Rectal smooth muscle tissue (tissue), 1 donor: ENCODE data around the gene DUSP1.
"Not testable (repeated sequence)": the region's sequence is repeated elsewhere in the genome, so short reads cannot be mapped to it uniquely, and the experiment has no call there.

Experiments used
- H3K27ac ChIP-seq: one replicate; pipeline ENCODE4 v1.7.0; 2013; ENCODE audit warnings: low read depth, low read length, inconsistent platforms
- H3K27me3 ChIP-seq: one replicate; pipeline ENCODE4 v1.7.0; 2013; ENCODE audit warnings: low read length; ENCODE audit not compliant: control insufficient read depth, insufficient read depth
- H3K36me3 ChIP-seq: one replicate; pipeline ENCODE4 v1.7.0; 2013; ENCODE audit warnings: low read length; ENCODE audit not compliant: control insufficient read depth, insufficient read depth
- H3K4me1 ChIP-seq: one replicate; pipeline ENCODE4 v1.7.0; 2013; ENCODE audit warnings: low read length; ENCODE audit not compliant: control insufficient read depth, insufficient read depth
- H3K4me3 ChIP-seq: one replicate; pipeline ENCODE4 v1.7.0; 2013; ENCODE audit warnings: low read length
- H3K9ac ChIP-seq: one replicate; pipeline ENCODE4 v1.7.0; 2013; ENCODE audit warnings: low read length

The DUSP1 gene

DNA sequence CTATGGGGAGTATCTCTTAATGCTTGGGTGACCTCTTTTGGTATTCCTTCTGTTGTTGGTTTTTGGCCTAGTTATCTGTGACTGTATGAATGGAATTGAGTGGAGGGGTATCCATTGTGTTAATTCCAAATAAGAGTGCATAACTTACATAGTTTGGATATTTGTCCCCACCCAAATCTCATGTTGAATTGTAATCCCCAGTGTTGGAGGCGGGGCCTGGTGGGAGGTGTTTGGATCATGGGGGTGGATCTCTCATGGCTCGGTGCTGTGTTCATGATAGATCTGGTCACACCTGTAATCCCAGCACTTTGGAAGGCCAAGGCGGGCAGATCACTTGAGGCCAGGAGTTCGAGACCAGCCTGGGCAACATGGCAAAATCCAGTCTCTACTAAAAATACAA is 13.2 kb upstream of the DUSP1 start:
- not testable (repeated sequence) for H3K36me3 ChIP-seq, H3K4me3 ChIP-seq, H3K27ac ChIP-seq, H3K9ac ChIP-seq, H3K27me3 ChIP-seq, H3K4me1 ChIP-seq

DNA sequence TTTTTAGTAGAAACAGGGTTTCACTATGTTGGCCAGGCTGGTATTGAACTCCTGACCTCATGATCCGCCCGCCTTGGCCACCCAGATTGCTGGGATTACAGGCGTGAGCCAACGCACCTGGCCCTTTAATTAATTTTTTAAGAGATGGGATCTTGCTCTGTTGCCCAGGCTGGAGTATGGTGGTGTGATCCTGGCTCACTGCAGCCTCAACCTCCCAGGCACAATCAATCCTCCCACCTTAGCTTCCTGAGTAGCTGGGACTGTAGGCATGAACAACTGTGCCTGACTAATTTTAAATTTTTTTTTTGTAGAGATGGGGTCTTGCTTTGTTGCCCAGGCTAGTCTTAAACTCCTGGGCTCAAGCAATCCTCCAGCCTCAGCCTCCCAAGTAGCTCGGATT is 12.3 kb upstream of the DUSP1 start:
- not testable (repeated sequence) for H3K9ac ChIP-seq

DNA sequence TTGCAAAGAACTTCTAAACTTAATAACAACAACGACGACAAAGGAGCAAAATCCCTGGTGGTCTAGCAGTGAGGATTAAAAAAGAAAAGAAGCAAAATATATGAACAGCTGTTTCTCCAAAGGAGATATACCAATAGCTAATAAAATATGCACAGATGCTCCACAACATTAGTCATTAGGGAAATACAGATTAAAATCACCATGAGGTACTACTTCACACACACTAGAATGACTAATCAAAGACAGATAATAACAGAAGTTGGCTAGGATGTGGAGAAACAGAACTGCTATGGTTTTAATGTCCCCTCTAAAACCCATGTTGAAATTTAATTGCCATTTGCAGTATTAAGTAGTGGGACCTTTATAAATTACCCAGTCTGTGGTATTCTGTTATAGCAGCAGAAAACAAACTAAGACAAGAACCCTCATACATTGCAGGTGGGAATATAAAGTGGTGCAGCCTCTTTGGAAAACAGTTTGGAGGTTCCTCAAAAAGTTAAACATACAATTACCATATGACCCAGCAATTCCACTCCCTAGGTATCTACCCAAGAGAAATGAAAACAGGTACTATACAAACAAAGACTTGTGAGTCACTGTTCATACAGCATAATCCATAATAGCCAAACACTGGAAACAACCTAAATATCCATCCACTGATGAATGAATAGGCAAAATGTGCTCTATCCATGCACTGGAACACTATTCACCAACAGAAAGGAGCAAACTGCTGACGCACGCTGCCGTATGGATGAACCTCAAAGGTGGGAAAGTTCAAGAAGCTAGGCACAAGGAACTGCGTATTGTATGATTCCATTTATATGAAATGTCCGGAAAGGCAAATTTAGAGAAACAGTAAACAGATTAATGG is 11.4 kb upstream of the DUSP1 start:
- no peak overlapping the region for H3K9ac ChIP-seq
- no peak overlapping the region for H3K4me3 ChIP-seq
- no peaks in the 10 kb centered on the region for H3K36me3 ChIP-seq
- no peak overlapping the region for H3K27ac ChIP-seq
- H3K4me1 ChIP-seq: peaks cover 3% of the 10 kb centered on the region
- no peaks in the 10 kb centered on the region for H3K27me3 ChIP-seq

More for the DNA sequence above, 12.3 kb upstream of the DUSP1 start:
- not testable (repeated sequence) for H3K27ac ChIP-seq, H3K4me1 ChIP-seq, H3K36me3 ChIP-seq, H3K27me3 ChIP-seq, H3K4me3 ChIP-seq

DNA sequence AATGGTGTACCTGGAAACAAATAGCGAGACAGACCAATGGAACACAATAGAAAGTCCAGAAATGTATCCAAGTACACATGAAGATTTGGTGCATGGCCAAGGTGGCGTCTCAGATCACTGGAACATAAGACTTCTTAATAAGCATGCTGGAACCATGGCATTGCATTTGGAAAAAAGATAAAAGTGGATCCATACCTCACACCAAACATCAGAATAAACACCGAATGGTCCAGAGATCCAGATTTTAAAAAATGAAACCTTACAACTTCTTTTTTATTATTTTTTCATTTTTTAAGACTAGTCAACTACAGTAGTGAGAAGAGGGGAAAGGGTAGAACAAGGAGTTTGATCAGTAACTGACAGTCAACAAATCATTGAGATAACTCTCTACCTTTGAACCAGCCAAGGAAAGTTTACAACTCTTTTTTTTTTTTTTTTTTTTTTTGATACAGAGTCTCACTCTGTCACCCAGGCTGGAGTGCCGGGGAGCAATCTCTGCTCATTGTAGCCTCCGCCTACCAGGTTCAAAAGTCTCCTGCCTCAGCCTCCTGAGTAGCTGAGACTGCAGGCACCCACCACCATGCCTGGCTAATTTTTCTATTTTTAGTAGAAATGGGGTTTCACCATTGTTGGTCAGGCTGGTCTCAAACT is 8.8 kb upstream of the DUSP1 start:
- H3K36me3 ChIP-seq: no peaks in the 10 kb centered on the region
- H3K4me1 ChIP-seq: peaks cover 3% of the 10 kb centered on the region
- no peaks in the 10 kb centered on the region for H3K27me3 ChIP-seq
- H3K27ac ChIP-seq: no peak overlapping the region
- H3K4me3 ChIP-seq: no peak overlapping the region
- no peak overlapping the region for H3K9ac ChIP-seq

DNA sequence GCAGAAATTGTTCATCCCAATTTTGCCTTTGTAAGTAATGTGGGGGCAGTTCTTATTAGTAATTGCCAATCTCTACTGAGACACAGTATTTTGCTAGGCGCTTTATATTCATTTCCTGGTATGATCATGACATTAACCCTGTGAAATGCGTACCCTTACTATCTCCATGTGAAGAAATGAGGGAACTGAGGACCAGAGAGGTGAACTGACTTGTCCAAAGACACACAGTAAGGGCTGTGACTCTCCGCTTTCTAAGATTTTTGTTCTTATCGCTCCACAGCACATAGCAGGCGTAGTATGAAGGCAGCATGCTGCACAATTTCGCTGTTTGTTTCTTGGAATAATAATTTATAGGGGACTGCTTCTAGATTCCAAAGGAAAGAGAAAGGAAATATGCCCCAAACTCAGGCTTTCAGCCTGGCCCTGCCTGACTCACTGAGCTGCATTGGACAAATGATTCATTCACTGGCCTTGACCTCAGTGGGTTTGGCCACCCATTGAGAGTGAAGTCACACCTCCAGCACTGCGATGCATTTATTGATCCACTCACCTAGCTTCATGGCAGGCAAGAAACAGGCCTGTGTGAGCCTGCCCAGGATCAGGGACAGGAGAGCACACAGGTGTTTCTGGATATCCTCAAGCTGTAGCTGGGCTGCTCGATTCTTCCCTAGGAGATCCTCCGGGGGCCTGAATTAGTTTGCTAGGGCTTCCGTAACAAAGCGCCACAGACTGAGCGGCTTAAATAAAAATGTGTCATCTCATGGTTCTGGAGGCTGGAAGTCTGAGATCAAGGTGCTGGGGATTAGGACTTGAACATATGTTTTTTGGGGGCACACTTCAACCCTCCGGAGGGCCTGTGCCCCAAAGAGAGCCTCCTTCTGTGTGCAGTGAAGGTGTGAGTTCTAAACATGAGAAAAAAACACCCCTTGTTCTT is 7.2 kb upstream of the DUSP1 start:
- H3K4me1 ChIP-seq: peaks cover 6% of the 10 kb centered on the region
- no peaks in the 10 kb centered on the region for H3K36me3 ChIP-seq
- H3K27me3 ChIP-seq: no peaks in the 10 kb centered on the region
- no peak overlapping the region for H3K4me3 ChIP-seq
- H3K9ac ChIP-seq: peak overlapping the region; percentile 39
- H3K27ac ChIP-seq: peak overlapping the region; percentile 82

DNA sequence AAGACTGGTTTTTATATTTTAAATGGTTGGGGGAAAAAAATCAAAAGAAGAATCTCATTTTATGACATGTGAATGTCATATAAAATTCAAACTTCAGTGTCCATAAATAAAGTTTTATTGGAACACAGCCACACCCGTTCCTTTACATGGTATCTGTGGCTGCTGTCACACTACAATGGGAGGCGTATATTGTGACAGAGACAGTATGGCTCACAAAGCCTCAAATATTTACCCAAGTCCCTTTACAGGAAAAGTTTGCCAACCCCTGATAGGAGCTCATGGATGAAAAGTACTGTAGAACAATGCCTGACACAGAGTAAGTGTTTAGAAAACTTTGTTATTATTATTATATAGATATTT is 5.2 kb upstream of the DUSP1 start:
- Histone ChIP-seq H3K9ac (no peak overlapping the region), H3K4me1 (peaks cover 20% of the 10 kb centered on the region), H3K27me3 (no peaks in the 10 kb centered on the region), H3K4me3 (no peak overlapping the region), H3K27ac (peak overlapping the region; percentile 38), H3K36me3 (no peaks in the 10 kb centered on the region)

DNA sequence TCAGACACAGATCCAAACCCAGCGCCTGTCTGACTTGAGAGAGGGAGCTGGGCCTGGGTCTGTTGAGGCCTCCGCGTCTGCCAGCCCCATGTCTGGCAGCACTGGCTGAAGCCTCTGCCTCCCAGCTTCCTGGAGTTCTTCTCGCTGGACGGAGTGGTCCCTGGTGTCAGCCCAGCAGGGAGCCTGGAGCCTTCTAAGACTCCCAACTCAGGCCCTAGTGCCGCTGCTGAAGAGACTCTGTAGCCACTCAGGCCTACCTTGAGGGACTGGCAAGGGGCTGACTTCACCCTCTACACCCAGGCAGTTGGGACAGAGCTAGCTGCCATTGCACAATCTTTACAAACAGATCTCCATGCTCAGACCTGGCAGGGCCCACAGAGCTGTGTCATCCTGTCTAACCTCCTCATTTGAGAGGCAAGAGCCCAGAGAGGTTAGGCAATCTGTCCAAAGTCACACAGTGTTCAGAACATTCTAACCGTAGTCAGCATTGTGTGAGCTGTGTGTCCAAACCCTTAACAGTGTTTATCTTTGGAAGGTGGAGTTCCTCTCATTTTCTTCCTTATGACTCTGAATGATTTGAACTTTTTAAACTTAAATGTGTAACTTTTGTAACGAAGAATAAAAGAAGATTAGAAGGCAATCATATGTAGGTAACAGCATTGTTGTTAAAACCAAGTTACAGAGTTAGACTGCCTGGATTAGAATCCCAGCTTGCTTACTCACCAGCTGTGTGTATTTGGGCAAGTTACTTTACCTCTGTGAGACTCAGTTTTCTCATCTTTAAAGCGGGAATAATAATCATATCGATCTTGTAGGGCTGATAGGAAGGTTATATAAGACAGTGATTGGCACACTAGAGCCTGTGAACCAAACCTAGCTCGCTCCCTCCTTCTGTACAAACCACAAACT is 4.6 kb upstream of the DUSP1 start:
- H3K4me1 ChIP-seq: peaks cover 20% of the 10 kb centered on the region
- no peak overlapping the region for H3K4me3 ChIP-seq
- peak overlapping the region; percentile 38 for H3K27ac ChIP-seq
- no peaks in the 10 kb centered on the region for H3K36me3 ChIP-seq
- no peaks in the 10 kb centered on the region for H3K27me3 ChIP-seq
- H3K9ac ChIP-seq: no peak overlapping the region

DNA sequence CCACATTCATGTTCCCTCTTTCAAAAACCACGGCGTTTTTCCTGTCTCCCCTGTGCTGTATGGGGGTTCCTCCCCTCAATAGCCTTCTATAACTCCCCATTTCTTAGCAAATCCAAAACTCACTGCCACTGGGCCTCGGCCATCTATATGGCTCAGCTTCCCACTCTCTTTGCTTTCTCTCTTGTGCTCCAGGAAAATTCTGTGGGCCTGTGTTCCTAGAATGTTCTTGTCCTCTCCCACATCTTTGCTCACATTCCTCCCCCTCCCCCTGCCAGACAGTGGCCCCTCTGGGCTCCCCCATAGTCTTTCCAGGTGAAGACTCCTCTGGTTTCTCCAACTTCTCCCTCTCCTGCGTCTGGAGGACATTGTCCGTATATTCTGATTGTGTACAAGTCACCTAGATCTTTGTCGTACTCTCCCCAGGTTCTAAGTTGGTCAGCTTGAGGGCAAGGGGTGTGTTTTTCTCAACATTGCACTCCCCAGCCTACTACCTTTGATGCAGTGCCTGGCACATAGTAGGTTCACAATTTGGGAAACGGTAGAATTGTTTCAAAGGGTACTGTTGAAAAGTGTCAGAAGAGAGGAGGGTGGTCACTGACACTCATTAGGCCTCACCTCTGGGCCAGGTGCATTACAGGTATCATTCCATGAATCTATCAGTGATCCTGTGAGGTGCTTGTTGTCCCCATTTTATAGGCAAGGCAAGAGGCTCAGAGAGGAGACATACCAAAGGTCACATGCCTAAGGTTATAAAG is 3.7 kb upstream of the DUSP1 start:
- no peak overlapping the region for H3K9ac ChIP-seq
- no peaks in the 10 kb centered on the region for H3K27me3 ChIP-seq
- peaks cover 20% of the 10 kb centered on the region for H3K4me1 ChIP-seq
- no peak overlapping the region for H3K4me3 ChIP-seq
- peak overlapping the region; percentile 99 for H3K27ac ChIP-seq
- H3K36me3 ChIP-seq: peaks cover 5% of the 10 kb centered on the region

DNA sequence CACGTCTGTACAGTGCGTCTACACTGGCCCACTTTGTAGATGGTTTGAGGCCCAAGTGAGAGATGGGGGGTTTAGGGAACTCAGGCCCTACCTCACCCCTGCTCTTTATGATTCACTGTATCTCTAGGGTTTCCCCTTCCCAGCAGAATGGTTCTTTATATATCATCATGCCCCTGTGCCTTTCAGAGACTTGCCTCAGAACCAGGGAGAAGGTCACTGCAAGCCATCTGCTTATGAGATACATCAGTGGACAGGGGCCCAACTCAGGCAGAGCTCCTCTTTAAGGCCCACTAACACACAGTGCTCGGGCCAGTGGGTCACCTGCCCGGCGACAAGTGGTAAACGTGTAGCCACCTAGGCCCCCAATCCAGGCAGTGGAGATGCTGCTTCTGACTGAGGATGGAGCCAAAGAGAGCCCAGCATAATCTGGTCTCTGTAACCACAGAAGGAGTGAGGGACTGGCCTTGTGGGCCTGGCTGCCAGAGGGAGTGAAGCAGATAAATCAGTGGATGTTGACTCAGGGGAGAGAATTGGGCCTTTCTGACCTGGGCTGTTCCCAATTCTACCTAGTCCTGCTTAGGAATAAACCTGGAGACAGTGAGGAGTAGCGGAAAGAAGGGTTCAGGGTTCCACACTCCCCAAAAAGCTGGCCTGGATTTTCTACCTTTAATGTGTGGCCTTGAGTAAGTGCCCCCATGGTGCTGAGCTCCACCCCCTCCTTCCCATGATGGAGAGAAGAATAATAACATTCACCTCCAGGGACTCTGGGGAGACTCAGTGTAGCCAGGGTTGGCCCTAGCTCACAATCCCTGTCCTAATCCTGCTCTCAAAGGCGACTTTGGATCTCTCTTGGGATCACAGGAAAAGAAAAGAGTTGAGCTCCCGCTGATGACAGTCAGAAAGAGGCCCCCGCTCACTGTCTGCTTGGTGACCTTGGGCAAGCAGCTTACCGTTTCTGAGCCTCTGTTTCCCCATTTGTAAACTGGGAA is 2.8 kb upstream of the DUSP1 start:
- Histone ChIP-seq H3K9ac (no peak overlapping the region), H3K4me1 (peaks cover 20% of the 10 kb centered on the region)

DNA sequence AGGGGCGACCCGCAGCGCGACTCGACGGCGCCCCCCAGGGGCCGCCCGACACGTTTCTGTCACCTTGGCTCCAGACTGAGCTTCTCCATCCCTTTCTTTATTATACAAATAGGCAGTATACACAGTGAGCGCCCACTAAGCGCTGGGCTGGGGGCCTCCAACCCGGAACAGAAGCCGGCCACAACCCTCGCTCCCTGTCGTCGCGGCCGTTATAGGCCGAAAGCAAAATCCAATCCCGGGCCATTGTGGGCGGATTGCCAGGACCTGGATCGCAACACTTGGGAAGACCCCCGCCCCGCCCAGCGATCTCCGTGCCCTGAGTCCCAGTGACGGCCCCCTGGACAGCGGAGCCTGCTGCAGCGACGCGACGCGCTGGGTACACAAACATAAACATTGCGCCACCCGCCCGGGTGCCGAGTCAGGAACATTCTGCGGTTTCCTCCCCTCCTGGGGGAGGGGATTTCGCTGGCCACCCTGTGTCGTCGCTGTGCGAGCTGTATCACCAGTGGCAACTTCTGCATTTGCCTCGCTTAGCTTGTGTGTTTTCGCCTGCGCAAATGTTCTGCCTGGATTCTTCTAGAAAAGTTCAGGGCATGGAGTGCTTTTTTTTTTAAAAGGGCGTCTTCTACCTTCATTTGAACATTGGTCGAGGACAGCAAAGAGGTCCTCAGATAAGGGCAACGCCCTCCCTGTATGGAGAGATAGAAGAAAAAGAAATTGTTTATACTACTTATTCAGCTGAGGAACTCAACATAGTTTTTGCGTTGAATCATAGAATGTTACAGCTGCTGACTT is 1.3 kb upstream of the DUSP1 start:
- Histone ChIP-seq H3K9ac (peak overlapping the region; percentile 96), H3K4me1 (peaks cover 25% of the 10 kb centered on the region), H3K4me3 (peak overlapping the region; percentile 75), H3K27me3 (no peaks in the 10 kb centered on the region), H3K27ac (peak overlapping the region; percentile 99), H3K36me3 (peaks cover 24% of the 10 kb centered on the region)

More for the DNA sequence above, 2.8 kb upstream of the DUSP1 start:
- Histone ChIP-seq H3K4me3 (no peak overlapping the region), H3K27ac (peak overlapping the region; percentile 99), H3K27me3 (no peaks in the 10 kb centered on the region), H3K36me3 (peaks cover 14% of the 10 kb centered on the region)
